Mesothelial cell of epicardium (in vitro differentiated cells): ENCODE data around the gene AGBL4. TPM values are rescaled to one million over a fixed set of nuclear protein-coding genes. Genes with fewer than 3 reads are reported as not detected.

ENCODE experiments used
- DNase-seq, 2 experiments: peaks; one replicate each; pipeline ENCODE4 v3.0.0; 2021; ENCODE audit warnings: low spot score in 2 of 2; ENCODE audit not compliant: unreplicated experiment in 2 of 2
- H3K27ac Mint-ChIP-seq: 2 replicates; pipeline ENCODE4 v1.8.0; 2021; ENCODE audit warnings: mixed read lengths
- H3K27me3 Mint-ChIP-seq: 2 replicates; pipeline ENCODE4 v1.8.0; 2021; ENCODE audit warnings: low read depth, mixed read lengths
- H3K36me3 Mint-ChIP-seq: 2 replicates; pipeline ENCODE4 v1.8.0; 2021; ENCODE audit warnings: mixed read lengths
- H3K4me1 Mint-ChIP-seq: 2 replicates; pipeline ENCODE4 v1.8.0; 2021; ENCODE audit warnings: mixed read lengths
- H3K4me3 Mint-ChIP-seq: 2 replicates; pipeline ENCODE4 v1.8.0; 2021; ENCODE audit warnings: mild to moderate bottlenecking, moderate library complexity, mixed read lengths
- H3K9me3 Mint-ChIP-seq: 2 replicates; pipeline ENCODE4 v1.8.0; 2021; ENCODE audit warnings: mixed read lengths
- CTCF ChIP-seq: fragments of 200-600 bp; sonication (generic); IDR thresholded peaks from one replicate; pipeline ENCODE4 v1.5.0; 2021; ENCODE audit warnings: antibody characterized with exemption; ENCODE audit not compliant: unreplicated experiment
- total RNA-seq: library from RNA; stranded (reverse); gene quantifications from 3 replicates; pipeline ENCODE4 v1.2.1, GENCODE V29; 2021

The AGBL4 gene
- total RNA-seq, 1 donor from 2014 or later, result 0.42 TPM

- no peaks in the 10 kb centered on the region for H3K27me3 Mint-ChIP-seq
- H3K27ac Mint-ChIP-seq, result no peak overlapping the region
- no peak overlapping the region for H3K4me3 Mint-ChIP-seq
- no peaks in the 10 kb centered on the region for H3K4me1 Mint-ChIP-seq
- DNase-seq, result no peak
- no peak for TF ChIP-seq CTCF
- peaks cover 63% of the 10 kb centered on the region for H3K9me3 Mint-ChIP-seq
- no peaks in the 10 kb centered on the region for H3K36me3 Mint-ChIP-seq
These were observed 659.1 kb downstream of the AGBL4 start for GRCh38 chr1:49364676-49365075.

- Mint-ChIP-seq H3K36me3 (no peaks in the 10 kb centered on the region), H3K9me3 (peaks cover 60% of the 10 kb centered on the region), H3K27ac (no peak overlapping the region), H3K27me3 (no peaks in the 10 kb centered on the region), H3K4me3 (no peak overlapping the region), H3K4me1 (no peaks in the 10 kb centered on the region)
- no peak for TF ChIP-seq CTCF
- no peak for DNase-seq
These were observed 660.1 kb downstream of the AGBL4 start for GRCh38 chr1:49363628-49364027.

GRCh38 chr1:49358036-49358435 lies 665.7 kb downstream of the AGBL4 start:
- Mint-ChIP-seq H3K4me3 (no peak overlapping the region), H3K4me1 (no peaks in the 10 kb centered on the region), H3K27me3 (no peaks in the 10 kb centered on the region), H3K9me3 (peaks cover 38% of the 10 kb centered on the region), H3K27ac (no peak overlapping the region), H3K36me3 (no peaks in the 10 kb centered on the region)
- no peak for DNase-seq
- no peak for TF ChIP-seq CTCF

GRCh38 chr1:49356594-49356993 lies 667.2 kb downstream of the AGBL4 start:
- no peak for TF ChIP-seq CTCF
- Mint-ChIP-seq H3K4me3 (no peak overlapping the region), H3K27ac (no peak overlapping the region), H3K4me1 (no peaks in the 10 kb centered on the region), H3K9me3 (peaks cover 39% of the 10 kb centered on the region), H3K36me3 (no peaks in the 10 kb centered on the region), H3K27me3 (no peaks in the 10 kb centered on the region)
- no peak for DNase-seq

GRCh38 chr1:49351768-49352167 lies 672.0 kb downstream of the AGBL4 start:
- H3K36me3 Mint-ChIP-seq, result peaks cover 3% of the 10 kb centered on the region
- H3K9me3 Mint-ChIP-seq, result peaks cover 42% of the 10 kb centered on the region

More at GRCh38 chr1:49351768-49352167, 672.0 kb downstream of the AGBL4 start:
- no peak overlapping the region for H3K27ac Mint-ChIP-seq
- no peaks in the 10 kb centered on the region for H3K27me3 Mint-ChIP-seq
- no peak for TF ChIP-seq CTCF
- H3K4me1 Mint-ChIP-seq, result no peaks in the 10 kb centered on the region
- DNase-seq, result no peak
- H3K4me3 Mint-ChIP-seq, result no peak overlapping the region
